Right forelimb (tissue), 1 donor: Measurements from ENCODE around the gene TMC2.

ENCODE experiments used
- DNase-seq: peaks from one replicate; pipeline ENCODE4 v3.0.0-alpha.2; 2018

Gene TMC2

GRCh38 chr20:2637246-2637645 lies 100.9 kb downstream of the TMC2 start:
- DNase-seq = no peak

DNA sequence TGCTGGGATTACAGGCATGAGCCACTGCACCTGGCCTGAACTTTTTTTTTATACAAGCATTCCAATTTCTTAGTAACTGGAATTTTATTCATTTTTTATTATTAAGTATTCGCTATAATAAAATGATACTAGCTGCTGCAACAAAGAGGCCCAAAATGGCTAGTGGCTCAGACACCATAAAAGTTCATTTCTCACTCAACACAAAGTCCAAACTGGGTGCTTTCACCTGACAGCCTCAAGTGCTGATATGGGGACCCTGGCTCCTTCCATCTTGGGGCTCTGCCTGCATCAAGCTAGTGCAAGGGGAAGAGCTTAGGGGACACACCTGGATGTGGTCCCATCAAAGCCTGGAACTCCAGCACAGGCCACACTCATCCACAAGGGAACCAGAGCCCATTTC lies 103.9 kb downstream of the TMC2 start:
- no peak for DNase-seq

- DNase-seq = no peak
Observed at GRCh38 chr20:2640899-2641298, 104.5 kb downstream of the TMC2 start.

DNA sequence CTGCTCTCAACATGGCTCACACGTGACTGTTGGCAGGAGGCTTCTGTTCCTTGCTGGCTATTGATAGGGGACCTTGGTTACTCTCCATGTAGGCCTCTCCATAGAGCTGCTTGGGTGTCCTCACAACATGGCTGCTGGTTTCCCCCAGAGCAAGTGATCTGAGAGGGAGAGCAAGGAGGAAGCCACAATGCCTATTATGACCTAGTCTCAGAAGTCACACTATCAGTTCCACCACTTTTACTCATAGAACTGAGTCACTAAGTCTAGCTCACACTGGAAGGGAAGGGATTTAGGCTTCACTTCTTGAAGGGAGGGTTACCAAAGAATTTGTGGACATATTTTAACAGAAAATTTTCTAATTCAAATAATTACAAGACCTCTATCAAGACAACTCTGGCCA lies 107.3 kb downstream of the TMC2 start:
- DNase-seq = no peak

- DNase-seq = peak; percentile 98
Observed at GRCh38 chr20:2651772-2652723, 115.7 kb downstream of the TMC2 start, which contains the start of gene NOP56. Gene NOP56 (plus strand): TSS chr20:2652632. CDS start chr20:2652661, 29 bp downstream.

GRCh38 chr20:2652724-2653555 lies 116.6 kb downstream of the TMC2 start:
- no peak for DNase-seq

- no peak for DNase-seq
Observed at GRCh38 chr20:2653556-2654383, 117.4 kb downstream of the TMC2 start.

GRCh38 chr20:2654384-2654822 lies 118.0 kb downstream of the TMC2 start:
- DNase-seq = no peak

GRCh38 chr20:2654831-2655230 lies 118.5 kb downstream of the TMC2 start:
- no peak for DNase-seq

GRCh38 chr20:2655331-2656116 lies 119.2 kb downstream of the TMC2 start:
- DNase-seq = no peak

DNA sequence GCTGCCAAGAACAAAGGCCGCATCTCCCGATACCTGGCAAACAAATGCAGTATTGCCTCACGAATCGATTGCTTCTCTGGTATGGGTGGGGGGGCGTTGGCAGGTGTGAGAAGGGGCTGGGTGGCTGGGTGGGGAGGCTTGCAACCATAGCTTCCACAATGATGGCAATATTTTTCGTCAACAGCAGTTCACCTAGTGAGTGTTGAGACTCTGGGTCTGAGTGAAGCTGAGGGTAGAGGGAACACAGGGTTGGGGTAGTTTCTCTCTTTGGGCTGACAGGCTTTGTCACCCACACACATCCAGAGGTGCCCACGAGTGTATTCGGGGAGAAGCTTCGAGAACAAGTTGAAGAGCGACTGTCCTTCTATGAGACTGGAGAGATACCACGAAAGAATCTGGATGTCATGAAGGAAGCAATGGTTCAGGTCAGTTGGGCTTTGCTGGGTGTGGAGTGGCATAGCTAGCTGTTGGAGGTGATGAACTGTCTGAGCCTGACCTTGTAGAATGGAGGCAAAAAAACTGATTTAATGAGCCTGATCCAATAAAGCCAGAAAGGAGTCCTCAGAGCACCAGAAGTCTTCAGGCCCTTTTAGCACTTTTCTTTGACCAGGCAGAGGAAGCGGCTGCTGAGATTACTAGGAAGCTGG lies 120.2 kb downstream of the TMC2 start:
- DNase-seq = no peak

DNA sequence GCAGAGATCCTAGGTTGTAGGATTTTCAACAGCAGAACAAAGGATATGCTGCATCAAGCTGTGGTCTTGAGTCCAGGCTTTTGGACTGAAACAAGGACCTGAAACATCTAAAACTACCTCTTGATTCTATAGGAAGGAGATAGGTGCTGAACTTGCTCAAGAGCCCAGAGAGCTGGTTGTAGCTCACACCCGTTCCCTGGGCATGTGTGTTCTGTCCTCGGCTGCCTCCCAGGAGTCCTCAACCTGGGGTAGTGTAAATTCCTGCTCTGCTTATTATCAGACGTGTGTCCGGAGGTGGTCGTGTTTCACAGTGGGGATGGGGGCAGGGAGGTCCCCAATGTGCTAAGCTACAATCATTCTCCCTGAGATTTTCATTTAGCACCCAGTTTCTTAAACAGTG lies 120.9 kb downstream of the TMC2 start:
- no peak for DNase-seq

DNA sequence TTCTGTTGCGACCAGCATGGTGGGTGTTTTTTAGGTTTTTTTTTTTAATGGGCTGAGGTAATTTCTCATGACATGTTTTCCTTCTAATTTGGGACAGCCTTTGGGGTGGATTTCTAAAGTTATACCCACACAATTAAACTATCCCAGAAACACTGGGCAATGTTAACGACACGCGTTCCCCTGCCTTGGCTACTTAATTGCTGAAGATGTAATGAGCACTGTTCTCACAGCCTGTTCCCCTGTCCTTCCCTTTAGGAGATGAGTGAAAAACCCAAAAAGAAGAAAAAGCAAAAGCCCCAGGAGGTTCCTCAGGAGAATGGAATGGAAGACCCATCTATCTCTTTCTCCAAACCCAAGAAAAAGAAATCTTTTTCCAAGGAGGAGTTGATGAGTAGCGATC lies 121.3 kb downstream of the TMC2 start:
- no peak for DNase-seq

DNA sequence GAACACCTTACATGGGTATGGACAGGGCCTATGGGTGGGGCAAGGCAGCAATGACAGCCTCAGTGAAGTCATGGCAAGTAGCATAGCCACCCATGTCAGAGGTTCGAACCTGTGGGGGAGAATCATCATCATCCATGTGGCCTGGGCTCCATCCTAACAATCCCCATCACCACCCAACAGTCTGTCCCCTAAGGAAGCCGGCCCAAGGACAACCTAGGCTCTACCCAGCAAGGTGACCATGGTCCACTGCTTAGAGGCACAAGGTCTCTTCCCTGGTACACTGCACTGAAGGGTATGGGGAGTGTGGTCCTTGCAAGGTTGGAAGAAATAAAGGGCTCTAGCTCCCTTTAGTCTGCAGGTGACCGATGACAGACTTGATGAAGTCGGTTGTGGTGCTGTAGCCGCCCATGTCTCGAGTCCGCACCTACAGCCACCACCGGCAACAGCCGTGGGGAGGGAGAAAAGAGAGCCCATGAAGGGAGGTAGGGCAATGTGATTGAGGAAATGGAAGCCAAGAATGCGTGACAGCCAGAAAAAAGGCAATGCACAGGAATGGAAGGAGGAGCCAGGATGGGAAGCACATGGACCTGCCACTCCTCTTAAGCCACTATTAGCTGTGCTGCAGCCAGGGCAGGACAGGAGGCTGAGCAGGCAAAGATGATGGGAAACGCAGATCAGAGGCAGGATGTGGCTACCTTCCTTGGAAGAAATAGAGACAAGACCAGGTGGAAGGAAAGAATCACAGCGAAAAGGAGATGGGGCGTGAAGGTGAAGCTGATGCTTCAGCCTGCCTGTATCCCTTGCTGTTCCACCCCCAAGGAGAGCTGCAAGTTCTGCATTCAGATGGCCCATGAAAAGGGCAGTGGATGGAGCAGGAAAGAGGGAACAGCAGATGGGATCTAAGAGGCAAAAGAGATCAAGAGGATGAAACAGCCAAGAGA lies 122.3 kb downstream of the TMC2 start:
- DNase-seq = no peak

GRCh38 chr20:2659547-2659946 lies 123.2 kb downstream of the TMC2 start:
- no peak for DNase-seq

DNA sequence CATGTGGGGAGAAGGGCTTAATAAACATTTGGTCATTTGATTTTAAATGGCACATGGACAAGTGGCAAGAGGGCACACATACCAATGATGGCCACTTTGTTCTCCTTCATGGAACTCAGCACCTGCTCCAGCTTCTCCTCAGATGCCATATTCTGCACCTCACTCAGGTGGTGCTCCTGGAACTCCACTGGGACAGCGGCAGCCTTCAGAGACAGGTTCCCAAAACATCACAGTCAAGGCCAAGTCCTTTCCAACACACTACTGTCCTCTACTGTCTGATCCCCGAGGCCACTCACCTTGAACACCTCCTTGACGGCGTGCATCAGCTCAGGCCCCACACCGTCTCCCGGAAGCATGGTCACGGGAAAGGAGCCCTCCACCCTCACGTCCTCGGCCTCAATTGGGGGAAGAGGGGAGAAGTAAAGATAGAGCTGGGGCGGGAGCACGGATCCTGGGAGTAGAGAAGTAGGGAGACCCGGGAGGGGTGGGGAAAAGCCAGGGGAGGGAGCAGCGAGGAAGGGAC lies 127.1 kb downstream of the TMC2 start:
- DNase-seq = no peak

DNA sequence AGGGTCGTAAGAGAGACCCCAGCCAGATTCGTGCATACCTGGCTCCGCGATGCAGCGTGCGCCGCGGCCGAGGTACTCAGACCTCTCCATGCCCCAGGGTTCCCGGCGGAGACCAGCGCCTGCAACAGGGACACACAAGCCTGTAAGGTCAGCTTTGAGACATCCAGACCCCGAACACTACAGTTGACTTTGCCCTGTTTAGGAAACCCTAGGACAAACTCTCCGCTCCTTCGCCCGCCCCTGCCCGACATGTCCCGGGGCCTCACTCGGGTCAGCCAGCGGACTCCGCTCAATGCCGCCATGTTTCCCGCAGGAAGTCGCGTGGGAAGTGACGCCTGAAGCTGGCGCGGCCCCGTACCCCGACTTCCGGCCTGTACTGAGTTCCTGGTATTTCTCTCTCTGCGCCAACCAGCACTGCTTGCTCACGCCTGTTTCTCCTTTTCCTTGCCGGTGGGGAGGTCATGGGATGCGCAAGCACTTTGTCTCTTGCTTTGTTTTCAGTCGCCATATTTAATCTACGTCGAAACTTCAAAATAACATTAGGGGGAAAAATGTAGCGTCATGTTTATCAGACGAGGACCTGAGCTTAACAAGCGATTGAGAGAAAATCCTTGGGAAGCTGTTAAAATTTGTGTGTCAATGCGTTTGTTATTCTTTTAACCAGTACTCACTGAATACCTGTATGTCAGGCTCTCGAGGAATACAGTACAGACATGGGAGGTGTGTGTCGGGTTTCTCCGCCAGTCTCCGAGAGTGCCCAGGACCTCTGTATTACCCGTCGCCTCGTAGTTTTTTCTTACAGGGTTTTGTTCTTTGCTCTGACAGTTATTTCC lies 127.7 kb downstream of the TMC2 start, which contains the start of gene IDH3B:
Gene IDH3B, minus strand, starts transcription at position 330 of the 833 bp plus-strand sequence. Its CDS starts 28 bp downstream, at position 302.
- DNase-seq = peak; percentile 97

DNA sequence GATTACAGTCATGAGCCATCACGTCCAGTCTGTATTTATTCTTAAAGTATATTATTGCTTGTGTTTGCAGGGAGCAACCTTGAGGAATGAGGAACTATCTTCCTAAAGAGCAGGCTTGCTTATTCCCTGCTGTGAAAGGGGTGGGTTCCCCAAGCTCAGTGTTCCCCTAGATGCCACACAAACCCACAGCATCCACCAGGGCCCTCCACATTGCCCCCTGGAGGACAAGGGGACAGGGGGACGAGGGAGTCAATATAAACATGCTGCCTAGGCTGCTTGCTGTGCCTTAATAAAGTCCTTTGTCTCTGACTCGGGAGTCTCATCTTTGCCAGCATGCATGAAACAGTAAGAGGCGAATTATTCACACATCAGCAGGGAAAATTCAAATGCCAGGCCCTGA lies 135.6 kb downstream of the TMC2 start:
- DNase-seq = no peak

DNA sequence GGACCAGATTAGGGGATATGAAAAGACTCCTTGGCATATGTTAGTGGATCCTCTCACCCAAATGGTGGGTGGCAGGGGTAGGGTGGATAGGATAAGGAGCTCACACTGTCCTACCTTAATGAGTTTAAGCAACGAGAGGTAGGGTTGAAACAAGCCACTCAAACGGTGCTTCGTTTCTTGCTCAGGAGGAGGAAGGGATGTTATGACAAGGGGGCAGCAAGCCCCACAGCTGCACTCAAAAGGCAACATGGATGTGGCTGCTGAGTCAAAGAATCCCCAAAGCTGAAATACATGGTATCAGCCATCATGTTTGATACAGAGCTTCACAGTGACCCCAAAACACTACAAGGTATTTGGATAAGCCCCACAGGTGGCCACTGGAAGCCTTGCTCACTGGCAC lies 136.1 kb downstream of the TMC2 start:
- DNase-seq = no peak
